ENCODE results near the gene CHRND. TPM values are rescaled to one million over a fixed set of nuclear protein-coding genes. Genes with fewer than 3 reads are reported as not detected.

The CHRND gene
- total and polyA plus RNA-seq, 2 of the 8 experiments (the other 6 are each of a cell fraction or from before 2014, with no cell fraction given) = 0.24 TPM; not detected in 1

GRCh38 chr2:232497348-232497747 lies 28.6 kb upstream of the CHRND start (continued):
- TF ChIP-seq BACH1 (IDR thresholded peaks at IDR 0.05; ENCODE audit: low read length) (no peak), TAF1 (IDR thresholded peaks at IDR 0.05; ENCODE audit: low read depth, low read length) (no peak), PHF8 (conservative IDR thresholded peaks at IDR 0.05; ENCODE audit: low read depth, low read length) (no peak), TBP (IDR thresholded peaks at IDR 0.05; ENCODE audit: low read depth, low read length) (no peak), RFX5 (IDR thresholded peaks at IDR 0.05; ENCODE audit: borderline replicate concordance, low read depth, low read length) (no peak), POLR2A (IDR thresholded peaks at IDR 0.05; ENCODE audit: control extremely low read depth in 1 of 2, low read depth in 2 of 2, low read length in 2 of 2) (no peak)
